Transverse colon (tissue), 4 donors: Measurements from ENCODE around the gene TIMP1. TPM values are rescaled to one million over a fixed set of nuclear protein-coding genes. Genes with fewer than 3 reads are reported as not detected.
A peak's percentile ranks its signal among the peaks of the same experiment; 100 is the strongest.

Source experiments
- DNase-seq: peaks from one replicate; pipeline ENCODE4 v3.0.0-alpha.2; 2019
- H3K27ac ChIP-seq, 4 donors: fragments of 200-600 bp; sonication (generic); 2 replicates each; pipeline ENCODE4 v1.5.1; 2016 to 2018; ENCODE audit warnings: inconsistent platforms in 4 of 4
- H3K27me3 ChIP-seq: fragments of 200-600 bp; sonication (generic); 2 replicates; pipeline ENCODE4 v1.5.1; 2017; ENCODE audit warnings: inconsistent platforms
- H3K36me3 ChIP-seq, 4 donors: fragments of 200-600 bp; sonication (generic); 2 replicates each; pipeline ENCODE4 v1.5.1; 2017 to 2019; ENCODE audit warnings: inconsistent platforms in 4 of 4
- H3K4me1 ChIP-seq, 4 donors: fragments of 200-600 bp; sonication (generic); 2 replicates each; pipeline ENCODE4 v1.5.1; 2017 to 2020; ENCODE audit warnings: inconsistent platforms in 4 of 4
- H3K4me3 ChIP-seq, 4 donors: fragments of 200-600 bp; sonication (generic); 1 replicate in 1 of 4; 2 replicates in 3 of 4; pipeline versions ENCODE4 v1.5.1 to v1.6.1; 2017 to 2019; ENCODE audit warnings: inconsistent platforms in 4 of 4
- H3K9me3 ChIP-seq, 2 donors: fragments of 200-600 bp; sonication (generic); 2 replicates each; pipeline ENCODE4 v1.5.1; 2017 to 2019; ENCODE audit warnings: inconsistent platforms in 2 of 2
- EP300 ChIP-seq: sonication (generic); formaldehyde crosslinking; IDR thresholded peaks from one replicate; pipeline ENCODE4 v1.6.1; 2017; ENCODE audit warnings: antibody characterized with exemption, low read depth
- POLR2A ChIP-seq: fragments of 450-650 bp; IDR thresholded peaks from one replicate; pipeline ENCODE4 v1.6.1; 2016; ENCODE audit warnings: antibody characterized with exemption, mild to moderate bottlenecking, moderate library complexity
- POLR2AphosphoS5 ChIP-seq, 3 donors: sonication (generic); formaldehyde crosslinking; IDR thresholded peaks; one replicate each; pipeline ENCODE4 v1.6.1; 2016; ENCODE audit warnings: antibody characterized with exemption in 3 of 3
- WGBS, 2 donors: methylation state at CpG; one replicate each; pipeline ENCODE4 v1.1.5; 2018; ENCODE audit warnings: low coverage in 1 of 2; 5-methylcytosine and 5-hydroxymethylcytosine counted together
- in situ Hi-C, 4 donors: fragments of 200-750 bp; cut with MboI; loops; one replicate each; pipeline versions ENCODE4 v1.15.0 to v1.15.1; 2017; ENCODE audit warnings: low sequenced_read_pairs in 3 of 4, low pct_ligation_motif_present in 1 of 4, low pct_unique_long_range_greater_than_20kb in 1 of 4
- intact Hi-C: fragments of 100-400 bp; cut with DNase I; formaldehyde crosslinking; loops from one replicate; pipeline ENCODE4 v1.15.1; 2023; ENCODE audit warnings: low total_unique reads
- total RNA-seq, 4 donors: library from RNA; depleted of rRNA; stranded (reverse); fragments of >200 nt; gene quantifications; one replicate each; pipeline ENCODE4 v1.1.0, GENCODE V29; 2016
- TF ChIP-seq, protein P1 (sequence below), 5 experiments: fragments of 200-600 bp in 3 of 5; fragments of 450-650 bp in 2 of 5; sonication (generic) in 3 of 5; IDR thresholded peaks; 1 replicate in 2 of 5; 2 replicates in 3 of 5; pipeline ENCODE4 v1.5.1; 2016 to 2017; ENCODE audit warnings: antibody characterized with exemption in 5 of 5, inconsistent platforms in 3 of 5, mild to moderate bottlenecking in 2 of 5, moderate library complexity in 1 of 5

Gene TIMP1
- total RNA-seq, 4 donors from 2014 or later, result 14.2 to 83.0 (median 43.6) TPM

DNA sequence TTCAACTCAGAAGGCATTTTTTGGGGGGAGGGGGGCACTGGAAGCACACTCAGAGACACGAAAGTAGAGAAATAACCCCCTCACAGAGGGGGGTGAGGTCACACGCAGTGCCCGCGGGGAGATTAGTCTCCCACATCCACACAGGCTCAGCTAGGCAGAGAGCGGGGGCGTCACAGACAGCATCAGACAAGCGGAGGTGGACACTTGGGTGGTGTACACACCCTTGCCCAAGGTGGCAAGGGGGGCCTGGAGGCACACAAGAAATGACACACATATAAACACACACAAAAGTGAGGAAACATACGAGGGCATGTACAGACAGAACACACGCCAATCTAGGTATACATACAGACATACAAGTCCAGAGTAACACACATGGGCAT is 38.1 kb downstream of the TIMP1 start:
- intact Hi-C loops (no loop called here), in situ Hi-C loops (no loop called here)
- Histone ChIP-seq H3K4me1 (peaks cover 0 to 4% (median 2%) of the 10 kb centered on the region in 4 donors), H3K4me3 (no peak overlapping the region), H3K27me3 (peaks cover 5% of the 10 kb centered on the region), H3K36me3 (no peaks in the 10 kb centered on the region), H3K27ac (no peak overlapping the region), H3K9me3 (no peaks in the 10 kb centered on the region)
- TF ChIP-seq, protein P1, sequence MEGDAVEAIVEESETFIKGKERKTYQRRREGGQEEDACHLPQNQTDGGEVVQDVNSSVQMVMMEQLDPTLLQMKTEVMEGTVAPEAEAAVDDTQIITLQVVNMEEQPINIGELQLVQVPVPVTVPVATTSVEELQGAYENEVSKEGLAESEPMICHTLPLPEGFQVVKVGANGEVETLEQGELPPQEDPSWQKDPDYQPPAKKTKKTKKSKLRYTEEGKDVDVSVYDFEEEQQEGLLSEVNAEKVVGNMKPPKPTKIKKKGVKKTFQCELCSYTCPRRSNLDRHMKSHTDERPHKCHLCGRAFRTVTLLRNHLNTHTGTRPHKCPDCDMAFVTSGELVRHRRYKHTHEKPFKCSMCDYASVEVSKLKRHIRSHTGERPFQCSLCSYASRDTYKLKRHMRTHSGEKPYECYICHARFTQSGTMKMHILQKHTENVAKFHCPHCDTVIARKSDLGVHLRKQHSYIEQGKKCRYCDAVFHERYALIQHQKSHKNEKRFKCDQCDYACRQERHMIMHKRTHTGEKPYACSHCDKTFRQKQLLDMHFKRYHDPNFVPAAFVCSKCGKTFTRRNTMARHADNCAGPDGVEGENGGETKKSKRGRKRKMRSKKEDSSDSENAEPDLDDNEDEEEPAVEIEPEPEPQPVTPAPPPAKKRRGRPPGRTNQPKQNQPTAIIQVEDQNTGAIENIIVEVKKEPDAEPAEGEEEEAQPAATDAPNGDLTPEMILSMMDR (IDR thresholded peaks at IDR 0.05), result no peak
- TF ChIP-seq POLR2AphosphoS5 (IDR thresholded peaks at IDR 0.05), result no peak
- TF ChIP-seq POLR2A, result no peak
- no peak for TF ChIP-seq EP300
- no peak for DNase-seq
- 60 to 70% methylated on average over 2 to 9 of the region's 9 CpGs for WGBS, 2 donors

- no peak overlapping the region for H3K27ac ChIP-seq
- no peaks in the 10 kb centered on the region for H3K9me3 ChIP-seq
- H3K27me3 ChIP-seq, result peaks cover 5% of the 10 kb centered on the region
- no peak overlapping the region for H3K4me3 ChIP-seq
- H3K36me3 ChIP-seq, result no peaks in the 10 kb centered on the region
- intact Hi-C loops, result no loop called here
- 85% methylated on average over 6 of the region's 6 CpGs; no CpG with 5 or more reads in 1 of the 2 donors for WGBS, 2 donors
- TF ChIP-seq POLR2AphosphoS5 (IDR thresholded peaks at IDR 0.05) (no peak), EP300 (no peak), POLR2A (no peak)
- TF ChIP-seq, protein P1 (IDR thresholded peaks at IDR 0.05), result no peak
- no peak for DNase-seq
- peaks cover 0 to 4% (median 2%) of the 10 kb centered on the region in 4 donors for H3K4me1 ChIP-seq
- in situ Hi-C loops, result no loop called here
Observed at GRCh38 chrX:47621851-47622250, 39.6 kb downstream of the TIMP1 start.

DNA sequence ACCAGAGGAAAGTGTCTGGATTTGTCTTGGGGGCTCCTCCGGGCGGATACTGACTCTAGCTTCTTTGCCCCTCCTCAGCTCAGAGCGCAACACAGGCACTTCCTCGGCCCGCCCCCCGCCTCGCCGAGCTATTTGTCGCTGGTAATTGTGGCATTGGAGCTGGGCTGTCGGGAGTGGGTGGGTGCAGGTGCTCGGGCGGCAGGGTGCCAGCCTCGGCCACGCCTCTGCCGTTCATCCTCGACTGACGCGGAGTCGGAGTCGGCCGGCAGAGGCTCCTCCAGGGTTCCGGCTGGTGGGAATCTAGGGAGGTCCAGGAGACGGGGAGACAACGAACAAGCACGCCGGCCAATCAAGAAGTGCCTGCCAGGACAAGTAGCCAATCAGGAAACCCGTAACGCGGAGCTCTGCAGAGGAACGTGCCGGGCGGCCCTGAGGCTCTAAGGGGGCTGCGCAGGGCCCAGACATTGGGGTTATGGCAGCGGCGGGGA is 41.3 kb downstream of the TIMP1 start:
- H3K4me1 ChIP-seq, result peaks cover 0 to 4% (median 2%) of the 10 kb centered on the region in 4 donors
- no peak overlapping the region for H3K27ac ChIP-seq
- WGBS, 2 donors, result 20% methylated on average over 35 of the region's 35 CpGs; no CpG with 5 or more reads in 1 of the 2 donors
- in situ Hi-C loops (no loop called here), intact Hi-C loops (no loop called here)
- TF ChIP-seq POLR2A, result no peak
- TF ChIP-seq, protein P1 (IDR thresholded peaks at IDR 0.05), result no peak
- TF ChIP-seq POLR2AphosphoS5 (IDR thresholded peaks at IDR 0.05), result no peak
- no peak for TF ChIP-seq EP300
- peaks cover 5% of the 10 kb centered on the region for H3K27me3 ChIP-seq
- DNase-seq, result peak; percentile 34
- H3K9me3 ChIP-seq, result no peaks in the 10 kb centered on the region
- no peaks in the 10 kb centered on the region for H3K36me3 ChIP-seq
- H3K4me3 ChIP-seq, result peak overlapping the region in 1 of 4 donors; percentile 24

- in situ Hi-C loops, result no loop called here
- intact Hi-C loops, result no loop called here
Observed at GRCh38 chrX:47625365-47625764, 43.1 kb downstream of the TIMP1 start.

More at GRCh38 chrX:47625365-47625764, 43.1 kb downstream of the TIMP1 start:
- peaks cover 0 to 4% (median 0%) of the 10 kb centered on the region in 4 donors for H3K4me1 ChIP-seq
- no peak overlapping the region for H3K4me3 ChIP-seq
- no peaks in the 10 kb centered on the region for H3K27me3 ChIP-seq
- WGBS, 2 donors, result 84% methylated on average over 2 of the region's 2 CpGs; no CpG with 5 or more reads in 1 of the 2 donors
- H3K36me3 ChIP-seq, result no peaks in the 10 kb centered on the region
- no peak for DNase-seq
- TF ChIP-seq, protein P1 (IDR thresholded peaks at IDR 0.05), result no peak
- TF ChIP-seq POLR2A (no peak), POLR2AphosphoS5 (IDR thresholded peaks at IDR 0.05) (no peak), EP300 (no peak)
- no peak overlapping the region for H3K27ac ChIP-seq
- no peaks in the 10 kb centered on the region for H3K9me3 ChIP-seq
